Upper lobe of left lung (tissue), 6 donors: ENCODE results near the gene EPHB1. TPM values are rescaled to one million over a fixed set of nuclear protein-coding genes. Genes with fewer than 3 reads are reported as not detected.

Source experiments
- ATAC-seq, 2 donors: fragments of 200-7000 bp; cut with Tn5 transposase; one replicate each; pipeline ENCODE4 v1.9.1; 2022; ENCODE audit warnings: mild to moderate bottlenecking in 2 of 2, moderate library complexity in 2 of 2; ENCODE audit not compliant: low FRiP score in 2 of 2
- DNase-seq, 2 donors: peaks; one replicate each; pipeline ENCODE4 v3.0.0-alpha.2; 2019 to 2020
- H3K27ac ChIP-seq, 4 donors: fragments of 200-600 bp; sonication (generic); one replicate each; pipeline ENCODE4 v1.5.1; 2016 to 2019
- H3K27me3 ChIP-seq, 4 donors: fragments of 200-600 bp; sonication (generic); one replicate each; pipeline ENCODE4 v1.5.1; 2017 to 2019
- H3K36me3 ChIP-seq, 4 donors: fragments of 200-600 bp; sonication (generic); one replicate each; pipeline ENCODE4 v1.5.1; 2016 to 2019
- H3K4me1 ChIP-seq, 4 donors: fragments of 200-600 bp; sonication (generic); one replicate each; pipeline ENCODE4 v1.5.1; 2018 to 2019
- H3K4me3 ChIP-seq, 4 donors: fragments of 200-600 bp; sonication (generic); one replicate each; pipeline ENCODE4 v1.5.1; 2017 to 2019; ENCODE audit warnings: mild to moderate bottlenecking in 2 of 4, moderate library complexity in 1 of 4
- H3K9me3 ChIP-seq, 4 donors: fragments of 200-600 bp; sonication (generic); one replicate each; pipeline ENCODE4 v1.5.1; 2018 to 2019
- EP300 ChIP-seq, 4 donors: sonication (generic); formaldehyde crosslinking; IDR thresholded peaks; one replicate each; pipeline ENCODE4 v1.5.1; 2017; ENCODE audit warnings: antibody characterized with exemption in 4 of 4, control low read depth in 2 of 4
- POLR2A ChIP-seq, 4 donors: fragments of 450-650 bp; IDR thresholded peaks; one replicate each; pipeline ENCODE4 v1.5.1; 2016 to 2017; ENCODE audit warnings: antibody characterized with exemption in 4 of 4, mild to moderate bottlenecking in 2 of 4
- POLR2AphosphoS5 ChIP-seq, 2 donors: sonication (generic); formaldehyde crosslinking; IDR thresholded peaks; one replicate each; pipeline ENCODE4 v1.5.1; 2017; ENCODE audit warnings: antibody characterized with exemption in 2 of 2
- WGBS, 2 donors: methylation state at CpG; one replicate each; pipeline ENCODE4 v1.1.5; 2017 to 2018; 5-methylcytosine and 5-hydroxymethylcytosine counted together
- total RNA-seq, 6 donors: library from RNA; depleted of rRNA in 4 of 6; stranded (reverse); fragments of >200 nt in 4 of 6; gene quantifications; one replicate each; pipeline versions ENCODE4 v1.1.0 to v1.2.1, GENCODE V29; 2016 to 2021
- TF ChIP-seq, protein P1 (sequence below), 6 experiments: fragments of 450-650 bp in 4 of 6; fragments of 200-600 bp in 2 of 6; sonication (generic) in 2 of 6; IDR thresholded peaks; one replicate each; pipeline ENCODE4 v1.5.1; 2016 to 2019; ENCODE audit warnings: antibody characterized with exemption in 6 of 6
- donor health status: DM: no; HTN: no; CAD: no; lungs with moderate emphysema.
- donor health status: DM: no; HTN: yes; CAD: no; lungs with severe emphysema.

Gene EPHB1
- total RNA-seq, 6 donors from 2014 or later: 1.3 to 14.6 (median 2.4) TPM; not detected in 1

DNA sequence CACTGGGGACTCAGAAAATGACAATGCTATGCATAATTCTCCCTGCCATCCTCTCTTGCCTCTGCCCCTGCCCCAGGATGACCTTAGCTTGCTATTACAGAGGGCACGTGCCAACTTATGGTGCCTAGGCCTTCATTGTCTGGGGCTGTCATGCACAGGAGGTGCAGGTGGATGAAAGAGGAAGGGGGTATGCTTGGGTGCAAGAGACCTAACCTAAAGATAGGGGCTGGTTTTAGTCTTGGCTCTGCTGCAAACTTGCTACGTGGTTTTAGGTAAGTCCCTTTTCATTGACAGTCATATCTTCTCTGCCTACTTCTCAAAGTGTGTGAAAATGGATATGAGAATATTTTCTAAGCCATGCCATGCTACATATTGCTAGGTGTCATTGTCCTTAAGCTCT, 161.3 kb downstream of the EPHB1 start:
- DNase-seq: no peak

DNA sequence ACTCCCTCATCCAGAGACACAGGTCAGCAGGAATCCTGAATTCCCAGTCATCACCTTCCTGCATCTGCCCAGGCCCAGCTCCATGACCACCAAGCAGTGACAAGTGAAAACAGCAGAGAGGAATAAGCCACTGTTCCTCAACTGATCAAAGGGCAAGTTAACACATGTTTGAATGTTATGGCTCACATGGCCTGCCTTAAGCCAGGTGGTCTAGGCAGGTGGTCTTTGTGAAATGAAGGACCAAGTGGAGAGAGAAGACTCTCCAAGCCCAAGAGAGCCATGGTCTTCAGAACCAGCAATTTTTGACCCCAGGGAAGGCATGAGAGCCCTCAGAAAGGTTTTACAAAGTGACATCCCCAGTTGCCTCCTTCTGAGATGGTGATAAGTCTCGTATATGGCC, 161.8 kb downstream of the EPHB1 start:
- H3K9me3 ChIP-seq: no peaks in the 10 kb centered on the region
- DNase-seq (no peak), ATAC-seq (no peak)
- H3K4me3 ChIP-seq: no peak overlapping the region
- 73 to 88% methylated on average over 1 of the region's 1 CpG for WGBS, 2 donors
- no peak for TF ChIP-seq POLR2A (IDR thresholded peaks at IDR 0.05)
- TF ChIP-seq, protein P1, sequence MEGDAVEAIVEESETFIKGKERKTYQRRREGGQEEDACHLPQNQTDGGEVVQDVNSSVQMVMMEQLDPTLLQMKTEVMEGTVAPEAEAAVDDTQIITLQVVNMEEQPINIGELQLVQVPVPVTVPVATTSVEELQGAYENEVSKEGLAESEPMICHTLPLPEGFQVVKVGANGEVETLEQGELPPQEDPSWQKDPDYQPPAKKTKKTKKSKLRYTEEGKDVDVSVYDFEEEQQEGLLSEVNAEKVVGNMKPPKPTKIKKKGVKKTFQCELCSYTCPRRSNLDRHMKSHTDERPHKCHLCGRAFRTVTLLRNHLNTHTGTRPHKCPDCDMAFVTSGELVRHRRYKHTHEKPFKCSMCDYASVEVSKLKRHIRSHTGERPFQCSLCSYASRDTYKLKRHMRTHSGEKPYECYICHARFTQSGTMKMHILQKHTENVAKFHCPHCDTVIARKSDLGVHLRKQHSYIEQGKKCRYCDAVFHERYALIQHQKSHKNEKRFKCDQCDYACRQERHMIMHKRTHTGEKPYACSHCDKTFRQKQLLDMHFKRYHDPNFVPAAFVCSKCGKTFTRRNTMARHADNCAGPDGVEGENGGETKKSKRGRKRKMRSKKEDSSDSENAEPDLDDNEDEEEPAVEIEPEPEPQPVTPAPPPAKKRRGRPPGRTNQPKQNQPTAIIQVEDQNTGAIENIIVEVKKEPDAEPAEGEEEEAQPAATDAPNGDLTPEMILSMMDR (IDR thresholded peaks at IDR 0.05): no peak
- no peak for TF ChIP-seq POLR2AphosphoS5 (IDR thresholded peaks at IDR 0.05)
- no peak for TF ChIP-seq EP300 (IDR thresholded peaks at IDR 0.05)
- no peaks in the 10 kb centered on the region for H3K4me1 ChIP-seq
- H3K36me3 ChIP-seq: no peaks in the 10 kb centered on the region
- no peaks in the 10 kb centered on the region for H3K27me3 ChIP-seq
- no peak overlapping the region for H3K27ac ChIP-seq

More for the DNA sequence above, 161.3 kb downstream of the EPHB1 start:
- Histone ChIP-seq H3K4me3 (no peak overlapping the region), H3K4me1 (no peaks in the 10 kb centered on the region), H3K27ac (no peak overlapping the region), H3K27me3 (no peaks in the 10 kb centered on the region), H3K9me3 (peaks cover 0 to 3% (median 0%) of the 10 kb centered on the region in 4 donors), H3K36me3 (no peaks in the 10 kb centered on the region)
- ATAC-seq: no peak
- WGBS, 2 donors: 89 to 95% methylated on average over 2 of the region's 2 CpGs
- TF ChIP-seq POLR2AphosphoS5 (IDR thresholded peaks at IDR 0.05) (no peak), POLR2A (IDR thresholded peaks at IDR 0.05) (no peak), EP300 (IDR thresholded peaks at IDR 0.05) (no peak)
- TF ChIP-seq, protein P1 (IDR thresholded peaks at IDR 0.05): no peak

DNA sequence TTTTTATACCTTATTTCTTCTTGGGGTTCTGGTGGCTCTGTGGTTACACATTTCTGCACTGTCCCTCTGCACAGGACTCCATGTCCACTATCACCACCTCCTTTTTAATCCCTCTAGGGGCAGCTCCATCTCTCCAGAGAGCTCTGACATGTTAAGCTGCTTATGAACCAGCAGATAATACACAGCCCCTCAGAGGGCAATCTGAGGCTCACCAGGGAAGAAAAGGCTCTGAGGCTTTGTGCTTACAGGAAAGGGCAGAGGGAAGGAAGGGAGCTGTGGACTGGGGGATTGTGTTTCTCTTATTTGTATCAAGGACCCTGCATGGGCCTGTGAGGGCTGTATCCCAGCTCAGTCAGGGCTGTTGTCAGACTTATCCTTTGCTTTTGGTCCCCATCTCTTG, 164.5 kb downstream of the EPHB1 start:
- Histone ChIP-seq H3K4me3 (no peak overlapping the region), H3K9me3 (no peaks in the 10 kb centered on the region), H3K27ac (no peak overlapping the region), H3K36me3 (no peaks in the 10 kb centered on the region), H3K4me1 (no peaks in the 10 kb centered on the region), H3K27me3 (no peaks in the 10 kb centered on the region)
- no peak for DNase-seq
- no peak for ATAC-seq
- TF ChIP-seq, protein P1 (IDR thresholded peaks at IDR 0.05): no peak

DNA sequence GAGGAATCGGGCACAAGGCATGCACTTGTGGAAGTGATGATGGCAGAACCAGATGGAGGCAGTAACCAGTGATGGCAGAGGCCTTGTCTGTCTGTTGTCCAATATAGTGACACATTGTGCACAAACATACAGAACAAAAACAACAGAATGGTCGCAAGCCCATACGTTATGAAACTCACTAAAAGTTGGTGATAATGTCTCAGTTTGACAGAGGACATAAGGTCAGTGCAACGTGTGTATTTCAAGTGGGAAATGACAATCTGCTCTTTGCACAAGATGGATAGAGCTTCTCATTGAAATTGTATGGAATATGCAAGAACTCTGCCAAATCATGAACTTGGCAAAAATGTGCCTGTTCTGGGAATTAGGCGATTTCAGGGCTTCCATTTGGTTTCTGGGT, 169.2 kb downstream of the EPHB1 start:
- 78 to 80% methylated on average over 5 of the region's 5 CpGs for WGBS, 2 donors
- Histone ChIP-seq H3K27me3 (no peaks in the 10 kb centered on the region), H3K27ac (no peak overlapping the region), H3K4me1 (no peaks in the 10 kb centered on the region), H3K36me3 (no peaks in the 10 kb centered on the region), H3K4me3 (no peak overlapping the region), H3K9me3 (no peaks in the 10 kb centered on the region)
- no peak for ATAC-seq
- TF ChIP-seq POLR2A (IDR thresholded peaks at IDR 0.05) (no peak), POLR2AphosphoS5 (IDR thresholded peaks at IDR 0.05) (no peak), EP300 (IDR thresholded peaks at IDR 0.05) (no peak)
- TF ChIP-seq, protein P1 (IDR thresholded peaks at IDR 0.05): no peak
- no peak for DNase-seq

DNA sequence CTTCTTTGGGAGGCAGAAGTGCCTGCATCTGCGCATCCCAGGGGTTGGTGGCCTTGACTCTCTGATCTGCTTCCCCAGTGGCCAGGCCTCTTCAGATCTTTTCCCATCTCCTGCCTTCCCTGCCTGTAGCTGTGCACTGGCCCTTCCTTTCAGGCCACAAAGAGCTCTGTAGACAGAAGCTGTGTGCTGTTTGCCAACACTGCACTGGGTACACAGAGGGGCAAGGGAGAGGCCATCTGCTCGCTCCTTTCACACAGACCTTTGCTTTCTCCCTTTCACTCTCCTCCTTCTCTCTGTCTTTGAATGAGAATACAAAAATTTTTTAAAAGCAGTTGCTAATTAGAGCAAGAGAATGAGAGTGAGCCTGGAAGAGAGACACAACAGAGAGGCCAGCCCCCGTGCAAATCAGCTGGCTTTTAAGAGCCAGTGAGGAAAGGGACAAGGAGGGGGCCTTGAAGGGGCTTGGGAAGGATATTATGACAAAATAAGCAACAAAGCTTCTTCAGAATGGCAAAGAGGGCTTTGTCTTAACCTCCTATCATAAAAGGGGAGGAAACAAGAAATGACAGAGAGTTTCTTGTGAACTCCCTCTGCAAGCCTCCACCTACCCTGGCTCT, 170.9 kb downstream of the EPHB1 start:
- Histone ChIP-seq H3K4me3 (no peak overlapping the region), H3K36me3 (no peaks in the 10 kb centered on the region), H3K4me1 (no peaks in the 10 kb centered on the region), H3K27ac (no peak overlapping the region), H3K27me3 (no peaks in the 10 kb centered on the region), H3K9me3 (no peaks in the 10 kb centered on the region)
- ATAC-seq (no peak), DNase-seq (no peak)
- TF ChIP-seq, protein P1 (IDR thresholded peaks at IDR 0.05): no peak
- no peak for TF ChIP-seq EP300 (IDR thresholded peaks at IDR 0.05)
- TF ChIP-seq POLR2AphosphoS5 (IDR thresholded peaks at IDR 0.05): no peak
- no peak for TF ChIP-seq POLR2A (IDR thresholded peaks at IDR 0.05)
- WGBS, 2 donors: 77 to 78% methylated on average over 3 of the region's 3 CpGs
